ENCODE results near the gene PTPRT. TPM values are rescaled to one million over a fixed set of nuclear protein-coding genes. Genes with fewer than 3 reads are reported as not detected.

The PTPRT gene
- total RNA-seq, 2 experiments from 2014 or later = not detected

DNA sequence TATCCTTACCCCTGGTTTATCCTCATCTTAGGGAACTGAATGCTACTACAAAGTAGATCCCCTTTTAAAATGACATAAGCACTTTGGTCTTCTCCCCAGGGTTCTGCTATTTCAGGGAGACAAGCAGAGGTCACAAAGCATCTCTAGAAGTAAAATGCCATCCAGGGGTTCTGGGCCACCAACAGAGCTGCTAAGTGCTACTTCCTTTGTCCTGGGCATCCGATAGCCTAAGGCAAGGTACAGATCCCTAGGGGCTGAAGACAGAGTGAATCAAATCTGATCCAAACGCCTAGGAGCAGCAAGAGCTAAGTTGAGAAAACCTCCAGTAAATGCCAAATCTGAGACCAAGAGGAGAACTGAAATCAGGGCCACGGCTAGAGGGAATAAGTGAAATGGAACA lies 161.2 kb downstream of the PTPRT start:
- no peaks in the 10 kb centered on the region for H3K9me3 Mint-ChIP-seq
- CTCF ChIA-PET = no interaction called here
- no peak overlapping the region for H3K27ac Mint-ChIP-seq
- POLR2A ChIA-PET = no interaction called here
- DNase-seq (no peak), ATAC-seq (no peak)
- H3K27me3 Mint-ChIP-seq = peaks cover 2% of the 10 kb centered on the region
- H3K4me3 Mint-ChIP-seq = no peak overlapping the region
- H3K36me3 Mint-ChIP-seq (ENCODE audit: low read depth) = no peaks in the 10 kb centered on the region
- intact Hi-C loops (cut with micrococcal nuclease) = no loop called here
- no peaks in the 10 kb centered on the region for H3K4me1 Mint-ChIP-seq (ENCODE audit: low read depth)
- no peak for TF ChIP-seq CTCF (IDR thresholded peaks at IDR 0.05)

DNA sequence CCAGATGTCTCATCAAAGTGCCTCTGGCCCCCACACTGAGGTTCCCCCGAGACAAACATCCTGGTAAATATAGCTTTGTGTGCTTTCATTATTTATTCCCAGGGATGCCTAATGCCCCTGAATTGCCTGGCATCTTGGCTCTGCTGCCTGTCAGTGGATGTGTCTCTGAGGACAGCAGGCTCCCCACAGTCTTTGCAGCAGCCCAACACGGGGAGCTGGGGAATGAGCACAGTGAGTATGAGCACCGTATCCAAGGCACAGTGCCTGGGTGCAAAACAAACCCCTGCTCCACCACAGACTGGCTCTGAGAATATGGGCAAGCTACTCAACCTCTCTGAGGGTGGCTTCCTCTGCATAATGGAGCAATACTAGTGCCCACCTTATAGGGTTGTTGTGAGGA lies 165.9 kb downstream of the PTPRT start:
- Mint-ChIP-seq H3K4me3 (no peak overlapping the region), H3K9me3 (peaks cover 1% of the 10 kb centered on the region), H3K27ac (no peak overlapping the region), H3K36me3 (ENCODE audit: low read depth) (no peaks in the 10 kb centered on the region), H3K4me1 (ENCODE audit: low read depth) (no peaks in the 10 kb centered on the region), H3K27me3 (peaks cover 2% of the 10 kb centered on the region)
- intact Hi-C loops (cut with micrococcal nuclease) = no loop called here
- DNase-seq = no peak
- no peak for ATAC-seq
- CTCF ChIA-PET = no interaction called here
- no peak for TF ChIP-seq CTCF (IDR thresholded peaks at IDR 0.05)
- POLR2A ChIA-PET = interaction anchor here (0.5 kb wide), 1 partner anchor 11 kb away, joined by 3 read pairs; no protein-coding TSS in a partner anchor

DNA sequence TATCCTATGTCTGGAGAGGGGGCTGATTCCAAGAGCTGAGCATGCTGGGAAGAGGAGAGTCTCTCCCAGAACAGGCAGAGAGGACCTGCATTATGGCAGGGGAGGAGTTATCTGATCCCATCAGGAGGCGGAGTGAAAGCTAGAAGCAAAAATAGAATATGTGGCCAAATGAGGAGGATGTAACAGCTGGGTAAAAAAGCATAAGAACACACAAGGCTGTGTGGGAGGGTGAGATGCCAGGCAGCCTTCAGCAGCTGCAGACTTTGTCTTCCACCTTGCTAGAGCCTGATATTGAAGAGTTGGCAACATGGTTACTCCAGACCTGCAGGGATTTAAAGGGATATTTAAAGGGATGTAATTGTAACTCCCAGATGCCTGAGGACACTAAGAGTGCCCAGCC lies 167.1 kb downstream of the PTPRT start:
- no peak for TF ChIP-seq CTCF (IDR thresholded peaks at IDR 0.05)
- ATAC-seq = no peak

DNA sequence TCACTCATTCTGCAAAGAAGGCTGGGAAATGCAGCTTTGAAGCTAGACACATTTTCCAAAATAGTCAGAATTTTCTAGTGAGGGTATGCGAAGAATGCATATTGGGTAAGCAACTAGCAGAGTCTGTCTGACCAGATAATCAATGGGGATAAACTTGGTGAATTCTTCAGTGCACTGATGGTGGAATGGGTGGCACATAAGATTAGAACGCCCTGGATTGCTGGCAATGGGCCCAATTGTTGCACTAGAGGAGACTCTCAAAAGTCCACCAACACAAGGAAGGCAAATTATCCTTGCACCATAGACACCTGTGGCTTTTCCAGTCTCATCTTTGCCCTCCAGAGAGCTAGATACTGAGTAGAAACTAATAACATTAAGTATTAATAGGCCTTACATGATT lies 167.6 kb downstream of the PTPRT start:
- no peak overlapping the region for H3K27ac Mint-ChIP-seq
- H3K27me3 Mint-ChIP-seq = peaks cover 2% of the 10 kb centered on the region
- no peak for TF ChIP-seq CTCF (IDR thresholded peaks at IDR 0.05)
- H3K9me3 Mint-ChIP-seq = peaks cover 1% of the 10 kb centered on the region
- no peaks in the 10 kb centered on the region for H3K36me3 Mint-ChIP-seq (ENCODE audit: low read depth)
- ChIA-PET CTCF (no interaction called here), POLR2A (no interaction called here)
- DNase-seq (no peak), ATAC-seq (no peak)
- intact Hi-C loops (cut with micrococcal nuclease) = no loop called here
- H3K4me1 Mint-ChIP-seq (ENCODE audit: low read depth) = no peaks in the 10 kb centered on the region
- H3K4me3 Mint-ChIP-seq = no peak overlapping the region

More for the DNA sequence above, 167.1 kb downstream of the PTPRT start:
- no peak overlapping the region for H3K27ac Mint-ChIP-seq
- H3K9me3 Mint-ChIP-seq = peaks cover 1% of the 10 kb centered on the region
- CTCF ChIA-PET = no interaction called here
- H3K4me1 Mint-ChIP-seq (ENCODE audit: low read depth) = no peaks in the 10 kb centered on the region
- intact Hi-C loops (cut with micrococcal nuclease) = no loop called here
- H3K36me3 Mint-ChIP-seq (ENCODE audit: low read depth) = no peaks in the 10 kb centered on the region
- peaks cover 2% of the 10 kb centered on the region for H3K27me3 Mint-ChIP-seq
- H3K4me3 Mint-ChIP-seq = no peak overlapping the region
- DNase-seq = no peak
- POLR2A ChIA-PET = no interaction called here

DNA sequence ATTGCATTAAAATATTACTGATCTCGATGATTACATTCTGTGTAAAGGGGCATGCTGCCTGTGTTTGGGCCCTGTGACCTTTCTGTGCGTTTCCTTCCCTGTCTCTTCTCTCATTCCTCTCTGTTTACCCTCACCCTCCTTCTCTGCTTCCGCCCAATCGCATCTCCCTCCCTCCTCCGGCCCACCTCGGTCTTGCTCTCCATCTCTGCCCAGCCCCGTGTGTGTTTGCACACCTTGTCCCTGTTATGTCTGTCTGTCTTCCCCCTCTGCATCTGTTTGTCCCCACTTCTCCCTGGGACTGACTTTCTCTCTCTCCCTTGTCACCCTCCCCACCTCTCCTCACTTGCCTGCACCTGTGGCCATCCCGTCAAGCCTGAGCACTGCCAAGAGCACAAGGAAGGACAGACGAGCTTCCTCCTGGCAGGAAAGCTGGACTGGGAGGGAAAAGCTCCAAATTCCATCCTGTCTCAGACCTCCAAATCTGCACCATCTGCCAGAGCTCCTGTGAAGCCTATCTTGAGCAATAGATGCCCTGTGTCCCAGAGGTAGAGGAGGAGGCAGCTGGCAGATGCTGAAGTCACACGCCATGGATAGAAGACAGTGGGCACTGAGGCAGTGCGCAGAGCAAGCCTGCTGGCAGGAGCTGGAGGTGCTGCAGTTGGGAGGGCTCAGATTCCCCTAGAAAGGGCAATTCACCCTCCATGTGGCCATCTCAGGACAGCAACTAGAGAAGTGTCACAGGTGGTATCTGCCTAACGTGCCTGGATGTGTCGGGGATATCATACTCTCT lies 172.3 kb downstream of the PTPRT start:
- ChIA-PET POLR2A (no interaction called here), CTCF (no interaction called here)
- ATAC-seq (no peak), DNase-seq (no peak)
- Mint-ChIP-seq H3K36me3 (ENCODE audit: low read depth) (no peaks in the 10 kb centered on the region), H3K27me3 (peaks cover 2% of the 10 kb centered on the region), H3K4me1 (ENCODE audit: low read depth) (no peaks in the 10 kb centered on the region), H3K27ac (no peak overlapping the region), H3K9me3 (peaks cover 1% of the 10 kb centered on the region), H3K4me3 (no peak overlapping the region)
- intact Hi-C loops (cut with micrococcal nuclease) = no loop called here
- no peak for TF ChIP-seq CTCF (IDR thresholded peaks at IDR 0.05)

Data from activated CD8-positive, alpha-beta T cell treated with anti-CD3 and anti-CD28 coated beads for 36 hours (primary cell).